Right lobe of liver (tissue), 6 donors: ENCODE measurements around the gene KDM4C. TPM values are rescaled to one million over a fixed set of nuclear protein-coding genes. Genes with fewer than 3 reads are reported as not detected.
"Not testable (repeated sequence)": the region's sequence is repeated elsewhere in the genome, so short reads cannot be mapped to it uniquely, and the experiment has no call there.

ENCODE experiments used
- ATAC-seq, 4 donors: fragments of 200-7000 bp; cut with Tn5 transposase; one replicate each; pipeline ENCODE4 v1.9.1; 2020; ENCODE audit warnings: mild to moderate bottlenecking in 4 of 4, moderate library complexity in 4 of 4
- DNase-seq, 3 donors: peaks; one replicate each; pipeline ENCODE4 v3.0.0-alpha.2; 2020
- H3K27ac ChIP-seq, 3 donors: fragments of 200-600 bp; one replicate each; pipeline ENCODE4 v1.8.0; 2022
- H3K27me3 ChIP-seq, 2 donors: fragments of 200-600 bp; one replicate each; pipeline ENCODE4 v1.8.0; 2022
- H3K36me3 ChIP-seq, 4 donors: fragments of 200-600 bp; sonication (generic) in 1 of 4; one replicate each; pipeline versions ENCODE4 v1.5.1 to v1.8.0; 2017 to 2022; ENCODE audit warnings: control low read depth in 1 of 4
- H3K4me1 ChIP-seq, 4 donors: fragments of 200-600 bp; sonication (generic) in 1 of 4; one replicate each; pipeline versions ENCODE4 v1.5.1 to v1.8.0; 2017 to 2022; ENCODE audit warnings: control low read depth in 1 of 4
- H3K4me3 ChIP-seq, 3 donors: fragments of 200-600 bp; one replicate each; pipeline ENCODE4 v1.8.0; 2022
- H3K9me3 ChIP-seq, 4 donors: fragments of 200-600 bp; sonication (generic) in 1 of 4; one replicate each; pipeline versions ENCODE4 v1.5.1 to v1.8.0; 2017 to 2022; ENCODE audit warnings: control low read depth in 1 of 4
- POLR2A ChIP-seq: fragments of 450-650 bp; IDR thresholded peaks from one replicate; pipeline ENCODE4 v1.6.1; 2017; ENCODE audit warnings: antibody characterized with exemption, mild to moderate bottlenecking
- WGBS: methylation state at CpG from one replicate; pipeline ENCODE4 v1.1.6; 2018; ENCODE audit warnings: low coverage, low lambda C conversion rate; ENCODE audit not compliant: insufficient coverage; ENCODE audit errors: missing lambda C conversion rate; 5-methylcytosine and 5-hydroxymethylcytosine counted together
- intact Hi-C, 2 donors: fragments of 100-400 bp; cut with DNase I; formaldehyde crosslinking; loops; one replicate each; pipeline versions ENCODE4 v1.11.2 to v1.14.1; 2022
- total RNA-seq, 6 experiments: library from RNA; depleted of rRNA in 2 of 6; stranded (reverse); fragments of >200 nt in 2 of 6; fragmentation: NEBNext Ultra II Directional in 3 of 6; extraction: Animal tissue kit (Norgen Biotek cat#: 25700) in 3 of 6; gene quantifications; one replicate each; pipeline versions ENCODE4 v1.1.0 to v1.2.4, GENCODE V29; 2016 to 2023
- TF ChIP-seq, protein P1 (sequence below), 4 donors: fragments of 200-600 bp in 3 of 4; fragments of 450-650 bp in 1 of 4; IDR thresholded peaks; one replicate each; pipeline versions ENCODE4 v1.5.1 to v1.8.0; 2016 to 2022; ENCODE audit warnings: antibody characterized with exemption in 4 of 4, mild to moderate bottlenecking in 2 of 4
- donor health status: DM: no; HTN: yes; CAD: no.
- donor health status: DM: no; HTN: no; CAD: no.
- donor health status: DM: no; HTN: no; CAD: no.
- donor health status: DM: no; HTN: yes; CAD: no.
- donor health status: DM: no; HTN: yes; CAD: no.

KDM4C gene
- total RNA-seq, 6 experiments from 2014 or later, result 14.1 to 20.9 (median 15.3) TPM

DNA sequence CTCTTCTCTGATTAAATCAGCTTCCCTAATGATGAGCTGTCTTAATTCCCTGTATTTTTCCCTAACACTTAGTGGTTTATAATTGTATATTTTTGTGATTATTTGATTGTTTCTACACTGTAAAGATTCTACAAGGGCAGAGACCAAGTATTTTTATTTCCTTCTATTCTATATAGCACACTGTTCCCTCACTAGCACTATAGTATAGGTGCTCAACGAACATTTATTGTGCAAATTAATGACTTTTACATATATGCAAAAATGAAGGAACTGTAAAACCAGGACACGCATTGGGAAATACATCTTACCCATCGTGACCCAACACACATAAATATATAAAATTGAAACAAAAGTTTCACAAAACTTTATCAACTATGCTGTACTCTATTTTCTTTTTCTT, 7.6 kb downstream of the KDM4C start:
- intact Hi-C loops, result no loop called here

DNA sequence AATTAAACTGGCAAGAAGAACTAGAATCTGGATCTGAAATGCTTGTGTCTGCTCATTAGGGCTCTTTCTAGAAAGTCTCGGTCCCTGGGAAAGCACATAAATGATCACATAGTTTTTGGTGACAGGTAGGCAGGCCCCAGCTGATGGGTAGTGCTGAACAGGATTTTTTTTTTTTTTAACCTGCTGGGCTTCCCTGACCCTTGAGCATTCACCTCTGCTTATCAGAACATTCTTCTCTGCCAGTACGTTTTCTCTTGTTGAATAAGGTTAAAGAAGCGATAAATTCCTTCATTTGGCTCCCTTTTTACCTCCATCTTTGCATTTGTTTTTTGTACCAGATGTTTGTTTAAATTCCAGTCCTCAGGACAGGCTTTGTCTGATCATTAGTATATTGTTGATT, 8.8 kb downstream of the KDM4C start:
- WGBS, result 48% methylated on average over 2 of the region's 3 CpGs
- Histone ChIP-seq H3K27ac (no peak overlapping the region), H3K27me3 (no peaks in the 10 kb centered on the region), H3K4me1 (peaks cover 0 to 6% (median 2%) of the 10 kb centered on the region in 4 donors), H3K36me3 (no peaks in the 10 kb centered on the region), H3K9me3 (no peaks in the 10 kb centered on the region), H3K4me3 (no peak overlapping the region)
- DNase-seq (no peak), ATAC-seq (no peak)
- TF ChIP-seq, protein P1, sequence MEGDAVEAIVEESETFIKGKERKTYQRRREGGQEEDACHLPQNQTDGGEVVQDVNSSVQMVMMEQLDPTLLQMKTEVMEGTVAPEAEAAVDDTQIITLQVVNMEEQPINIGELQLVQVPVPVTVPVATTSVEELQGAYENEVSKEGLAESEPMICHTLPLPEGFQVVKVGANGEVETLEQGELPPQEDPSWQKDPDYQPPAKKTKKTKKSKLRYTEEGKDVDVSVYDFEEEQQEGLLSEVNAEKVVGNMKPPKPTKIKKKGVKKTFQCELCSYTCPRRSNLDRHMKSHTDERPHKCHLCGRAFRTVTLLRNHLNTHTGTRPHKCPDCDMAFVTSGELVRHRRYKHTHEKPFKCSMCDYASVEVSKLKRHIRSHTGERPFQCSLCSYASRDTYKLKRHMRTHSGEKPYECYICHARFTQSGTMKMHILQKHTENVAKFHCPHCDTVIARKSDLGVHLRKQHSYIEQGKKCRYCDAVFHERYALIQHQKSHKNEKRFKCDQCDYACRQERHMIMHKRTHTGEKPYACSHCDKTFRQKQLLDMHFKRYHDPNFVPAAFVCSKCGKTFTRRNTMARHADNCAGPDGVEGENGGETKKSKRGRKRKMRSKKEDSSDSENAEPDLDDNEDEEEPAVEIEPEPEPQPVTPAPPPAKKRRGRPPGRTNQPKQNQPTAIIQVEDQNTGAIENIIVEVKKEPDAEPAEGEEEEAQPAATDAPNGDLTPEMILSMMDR (IDR thresholded peaks at IDR 0.05), result no peak
- TF ChIP-seq POLR2A, result no peak
- intact Hi-C loops, result no loop called here

More for the DNA sequence above, 7.6 kb downstream of the KDM4C start:
- WGBS, result 87% methylated on average over 3 of the region's 3 CpGs
- Histone ChIP-seq H3K4me3 (no peak overlapping the region), H3K4me1 (peaks cover 0 to 6% (median 2%) of the 10 kb centered on the region in 4 donors), H3K36me3 (no peaks in the 10 kb centered on the region), H3K27ac (no peak overlapping the region), H3K9me3 (no peaks in the 10 kb centered on the region), H3K27me3 (no peaks in the 10 kb centered on the region)
- DNase-seq (no peak), ATAC-seq (no peak)
- TF ChIP-seq, protein P1 (IDR thresholded peaks at IDR 0.05), result no peak
- TF ChIP-seq POLR2A, result no peak

DNA sequence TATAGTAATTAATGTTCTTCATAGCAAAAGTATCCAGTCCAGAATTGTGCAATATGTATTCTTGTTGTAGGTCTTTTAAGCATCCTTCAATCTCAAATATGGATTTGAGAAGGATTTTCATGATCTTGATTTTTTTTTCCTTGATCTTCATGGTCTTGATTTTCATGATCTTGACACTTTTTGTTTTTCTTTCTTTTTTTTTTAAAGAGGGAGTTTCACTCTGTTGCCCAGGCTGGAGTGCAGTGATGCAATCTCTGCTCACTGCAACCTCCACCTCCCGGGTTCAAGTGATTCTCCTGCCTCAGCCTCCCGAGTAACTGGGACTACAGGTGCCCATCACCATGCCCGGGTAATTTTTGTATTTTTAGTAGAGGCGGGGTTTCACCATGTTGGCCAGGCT, 10.8 kb downstream of the KDM4C start:
- H3K27me3 ChIP-seq, intact Hi-C loops, H3K27ac ChIP-seq, H3K4me1 ChIP-seq, H3K36me3 ChIP-seq, H3K9me3 ChIP-seq, ATAC-seq, H3K4me3 ChIP-seq, DNase-seq: not testable (repeated sequence)
- WGBS, result 83% methylated on average over 3 of the region's 4 CpGs

DNA sequence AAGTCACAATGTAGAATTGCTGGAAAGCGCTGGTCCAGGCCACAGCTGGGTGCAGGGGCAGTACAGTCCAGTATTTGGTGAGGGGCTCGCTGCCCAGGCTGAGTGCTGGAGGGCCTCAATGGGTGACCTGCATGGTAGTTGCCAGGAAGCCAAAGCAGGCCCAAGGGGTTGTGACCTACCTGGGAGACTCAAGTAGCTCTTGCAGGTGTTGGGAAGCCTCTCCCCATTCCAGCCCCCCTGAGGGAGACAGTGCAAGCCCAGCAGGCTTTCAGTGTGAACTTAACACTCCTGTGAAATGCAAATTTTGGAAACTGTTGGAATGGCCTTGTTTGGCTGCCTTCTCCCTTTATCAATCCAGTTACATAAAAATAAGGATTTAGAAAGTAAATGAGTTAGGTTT, 13.9 kb downstream of the KDM4C start:
- H3K9me3 ChIP-seq, result no peaks in the 10 kb centered on the region
- DNase-seq (no peak), ATAC-seq (no peak)
- no peaks in the 10 kb centered on the region for H3K27me3 ChIP-seq
- WGBS, result no CpG with 5 or more reads among the region's 2 CpGs
- intact Hi-C loops, result no loop called here
- H3K4me3 ChIP-seq, result no peak overlapping the region
- peaks cover 0 to 6% (median 2%) of the 10 kb centered on the region in 4 donors for H3K4me1 ChIP-seq
- H3K36me3 ChIP-seq, result no peaks in the 10 kb centered on the region
- no peak overlapping the region for H3K27ac ChIP-seq
- TF ChIP-seq, protein P1 (IDR thresholded peaks at IDR 0.05), result no peak
- TF ChIP-seq POLR2A, result no peak

DNA sequence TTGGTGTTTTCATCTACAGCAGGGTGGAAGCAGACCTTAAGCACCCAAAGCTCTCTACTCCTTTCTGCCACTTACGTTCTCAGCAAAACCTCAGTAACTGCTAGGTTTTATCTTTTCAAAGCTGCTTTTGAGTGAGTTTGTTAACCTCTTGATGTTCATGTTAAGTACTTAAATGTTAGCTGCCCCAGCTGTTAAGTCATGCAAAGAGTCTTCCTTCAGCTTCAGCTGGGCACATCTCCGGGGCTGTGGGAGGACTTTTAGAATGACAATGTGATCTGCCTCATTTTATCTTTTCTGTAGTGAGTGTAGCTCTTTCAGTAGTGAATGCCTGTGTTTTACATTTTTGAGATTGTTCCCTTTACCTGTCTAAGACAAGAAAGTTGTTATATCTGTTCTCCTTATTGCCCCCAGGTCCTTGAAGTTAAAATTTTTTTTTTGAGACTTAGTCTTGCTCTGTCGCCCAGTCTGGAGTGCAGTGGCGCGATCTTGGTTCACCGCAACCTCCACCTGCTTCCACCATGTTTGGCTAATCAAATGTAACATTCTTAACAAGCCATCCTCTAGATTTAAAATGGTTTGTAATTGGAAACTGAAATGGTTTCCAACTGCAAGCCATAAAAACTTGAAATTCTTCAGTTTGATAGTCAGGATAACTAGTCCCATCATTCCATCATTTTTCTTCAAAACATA, 19.6 kb downstream of the KDM4C start:
- no peak for ATAC-seq
- Histone ChIP-seq H3K27ac (no peak overlapping the region), H3K36me3 (no peaks in the 10 kb centered on the region), H3K4me1 (peaks cover 0 to 6% (median 0%) of the 10 kb centered on the region in 4 donors), H3K27me3 (no peaks in the 10 kb centered on the region), H3K4me3 (no peak overlapping the region), H3K9me3 (no peaks in the 10 kb centered on the region)
- 85% methylated on average over 6 of the region's 6 CpGs for WGBS
- intact Hi-C loops, result no loop called here
- no peak for TF ChIP-seq POLR2A
- TF ChIP-seq, protein P1 (IDR thresholded peaks at IDR 0.05), result no peak
- DNase-seq, result no peak
